Endothelial cell of umbilical vein (primary cell): Measurements from ENCODE around the gene IQGAP3. TPM values are rescaled to one million over a fixed set of nuclear protein-coding genes. Genes with fewer than 3 reads are reported as not detected.

ENCODE experiments used
- BruUV-seq: library from RNA; stranded (reverse); fragments of 400-500 nt; replicated peaks from 2 replicates; lab custom pipeline; 2021; lab: Mats Ljungman, UMichigan
- CTCF ChIA-PET: fragments of 300-600, 350-600 bp; sonication (Branson Sonifier 250); formaldehyde crosslinking; loops from one replicate; lab custom pipeline; 2021; ENCODE audit warnings: antibody characterized with exemption, inconsistent platforms; lab: Charles Lee
- POLR2A ChIA-PET: fragments of 300-600, 350-600 bp; sonication (Branson Sonifier 250); formaldehyde crosslinking; loops from one replicate; lab custom pipeline; 2021; ENCODE audit warnings: antibody characterized with exemption, inconsistent platforms; lab: Charles Lee
- DNase-seq: peaks from one replicate; pipeline ENCODE4 v3.0.0-alpha.2; 2011; ENCODE audit warnings: low read depth, low spot score
- FAIRE-seq: peaks from 2 replicates; lab custom pipeline; 2011; peaks lifted over from hg19 to GRCh38; lab: Jason Lieb, UNC
- H2AFZ ChIP-seq: 2 replicates; pipeline ENCODE4 v1.6.0; 2012; ENCODE audit warnings: low read depth, low read length, control low read depth, inconsistent platforms
- H3K27ac ChIP-seq: 2 replicates; pipeline ENCODE4 v1.5.1; 2011; ENCODE audit warnings: low read depth, mild to moderate bottlenecking, control low read depth, low read length, moderate library complexity; ENCODE audit not compliant: insufficient read depth
- H3K27me3 ChIP-seq, 2 experiments: 2 replicates each; pipeline versions ENCODE4 v1.6.0 to v1.6.1; 2011; ENCODE audit warnings: low read length in 2 of 2, mixed read lengths in 1 of 2; ENCODE audit not compliant: control insufficient read depth in 2 of 2, insufficient read depth in 2 of 2
- H3K36me3 ChIP-seq, 2 experiments: 2 replicates in 1 of 2; 3 replicates in 1 of 2; pipeline ENCODE4 v1.5.1; 2011; ENCODE audit warnings: low read length in 2 of 2, mild to moderate bottlenecking in 1 of 2, moderate library complexity in 1 of 2; ENCODE audit not compliant: control insufficient read depth in 2 of 2, insufficient read depth in 2 of 2; ENCODE audit errors: extremely low read depth in 1 of 2
- H3K4me1 ChIP-seq: 3 replicates; pipeline ENCODE4 v1.5.1; 2011; ENCODE audit warnings: mild to moderate bottlenecking, low read length; ENCODE audit not compliant: control insufficient read depth, insufficient read depth; ENCODE audit errors: extremely low read depth
- H3K4me2 ChIP-seq: 2 replicates; pipeline ENCODE4 v1.6.1; 2011; ENCODE audit warnings: low read length, control low read depth, mixed read lengths; ENCODE audit not compliant: insufficient read depth
- H3K4me3 ChIP-seq, 3 experiments: fragments of 200-600 bp in 1 of 3; sonication (generic), shearing (Covaris generic) in 1 of 3; replicated peaks in 1 of 3; 2 replicates each; pipeline ENCODE4 v1.5.1; 2011 to 2016; ENCODE audit warnings: control low read depth in 3 of 3, low read length in 3 of 3, mild to moderate bottlenecking in 2 of 3, inconsistent platforms in 1 of 3, low read depth in 1 of 3, moderate library complexity in 1 of 3; ENCODE audit not compliant: insufficient read depth in 1 of 3
- H3K79me2 ChIP-seq: 2 replicates; pipeline ENCODE4 v1.6.0; 2012; ENCODE audit warnings: low read length, inconsistent platforms; ENCODE audit not compliant: control insufficient read depth, insufficient read depth
- H3K9ac ChIP-seq: replicated peaks from 2 replicates; pipeline ENCODE3; 2011; ENCODE audit warnings: low read length, control low read depth; ENCODE audit not compliant: insufficient read depth; ENCODE audit errors: extremely low read depth
- H3K9me1 ChIP-seq: replicated peaks from 3 replicates; pipeline ENCODE4 v1.6.0; 2011; ENCODE audit warnings: mild to moderate bottlenecking, low read length; ENCODE audit not compliant: control insufficient read depth, insufficient read depth; ENCODE audit errors: extremely low read depth
- H3K9me3 ChIP-seq: replicated peaks from 2 replicates; pipeline ENCODE4 v1.5.1; 2012; ENCODE audit warnings: low read length, inconsistent platforms; ENCODE audit not compliant: control insufficient read depth, insufficient read depth
- H4K20me1 ChIP-seq: replicated peaks from 2 replicates; pipeline ENCODE3; 2011; ENCODE audit warnings: mild to moderate bottlenecking, low read length; ENCODE audit not compliant: control insufficient read depth, insufficient read depth; ENCODE audit errors: extremely low read depth
- EZH2 ChIP-seq: IDR thresholded peaks from 2 replicates; pipeline ENCODE4 v1.6.1; 2012; ENCODE audit warnings: borderline replicate concordance, low read depth, mild to moderate bottlenecking, moderate library complexity, low read length, inconsistent platforms; ENCODE audit not compliant: severe bottlenecking
- GATA2 ChIP-seq: IDR thresholded peaks from 2 replicates; pipeline ENCODE4 v1.7.0; 2011; ENCODE audit warnings: low read depth, mild to moderate bottlenecking, moderate library complexity, mixed read lengths, low read length; ENCODE audit not compliant: insufficient read length, insufficient read depth
- JUN ChIP-seq: IDR thresholded peaks from 2 replicates; pipeline ENCODE4 v1.6.1; 2011; ENCODE audit warnings: borderline replicate concordance, low read depth; ENCODE audit not compliant: insufficient read length, insufficient read depth
- MAX ChIP-seq: IDR thresholded peaks from 2 replicates; pipeline ENCODE4 v1.6.1; 2011; ENCODE audit not compliant: insufficient read depth, insufficient read length
- MYC ChIP-seq: IDR thresholded peaks from one replicate; pipeline ENCODE4 v1.6.1; 2011; ENCODE audit warnings: mild to moderate bottlenecking, low read depth, low read length
- POLR2A ChIP-seq: IDR thresholded peaks from 2 replicates; pipeline ENCODE4 v1.6.1; 2012; ENCODE audit warnings: low read depth, mild to moderate bottlenecking, control low read depth, low read length
- POLR2AphosphoS5 ChIP-seq: IDR thresholded peaks from 2 replicates; pipeline ENCODE4 v1.6.1; 2012; ENCODE audit warnings: low read depth, mild to moderate bottlenecking, control low read depth, low read length, moderate library complexity; ENCODE audit not compliant: insufficient read depth
- dilution Hi-C: fragments of 300-500 bp; cut with MboI; formaldehyde crosslinking; loops from one replicate; pipeline ENCODE4 v1.15.0; 2019; ENCODE audit warnings: low sequenced_read_pairs; ENCODE audit not compliant: extremely low pct_ligation_motif_present
- intact Hi-C: fragments of 100-400 bp; cut with micrococcal nuclease; formaldehyde crosslinking; loops from one replicate; pipeline ENCODE4 v1.10.0; 2022
- polyA plus RNA-seq, 4 experiments: library from polyadenylated mRNA; depleted of rRNA in 3 of 4; stranded (reverse) in 3 of 4; unstranded in 1 of 4; fragments of >200 nt; gene quantifications; 2 replicates each; pipeline versions ENCODE4 v1.2.1 to v1.2.3, GENCODE V29; 2011 to 2012; ENCODE audit warnings: missing spikeins in 1 of 4
- total RNA-seq: library from RNA; stranded (reverse); gene quantifications from 2 replicates; pipeline ENCODE4 v1.2.3, GENCODE V29; 2021

Gene IQGAP3
- total and polyA plus RNA-seq, 2 donors (not counting 3 experiments of a cell fraction or from before 2014, with no cell fraction given), result 28.3 to 60.7 TPM

- no peak overlapping the region for H3K4me3 ChIP-seq
- no peak overlapping the region for H3K4me2 ChIP-seq
- intact Hi-C loops, result no loop called here
- H2AFZ ChIP-seq, result no peak overlapping the region
- no peaks in the 10 kb centered on the region for H3K9me3 ChIP-seq
- ChIA-PET POLR2A (no interaction called here), CTCF (interaction anchor here (0.7 to 1.6 kb wide), 4 partner anchors 12 to 52 kb away, joined by 3 to 6 read pairs (median 3); no protein-coding TSS in a partner anchor)
- dilution Hi-C loops, result no loop called here
- DNase-seq (no peak), FAIRE-seq (no peak)
- no TSS peak for BruUV-seq
- no peak overlapping the region for H3K9ac ChIP-seq
- H3K27me3 ChIP-seq, result no peaks in the 10 kb centered on the region
- no peak overlapping the region for H3K27ac ChIP-seq
- peaks cover 11 to 17% of the 10 kb centered on the region in 2 experiments for H3K36me3 ChIP-seq
- H4K20me1 ChIP-seq, result no peaks in the 10 kb centered on the region
- TF ChIP-seq POLR2AphosphoS5 (no peak), MAX (no peak), JUN (no peak), POLR2A (no peak), GATA2 (no peak), MYC (no peak), EZH2 (no peak)
- no peaks in the 10 kb centered on the region for H3K4me1 ChIP-seq
- H3K79me2 ChIP-seq, result no peaks in the 10 kb centered on the region
- no peaks in the 10 kb centered on the region for H3K9me1 ChIP-seq
These were observed 16.0 kb downstream of the IQGAP3 start for GRCh38 chr1:156556354-156556753.

GRCh38 chr1:156555715-156556114 lies 16.6 kb downstream of the IQGAP3 start:
- H3K36me3 ChIP-seq, result peaks cover 9 to 21% of the 10 kb centered on the region in 2 experiments
- no peaks in the 10 kb centered on the region for H3K27me3 ChIP-seq
- no peak for DNase-seq
- H3K79me2 ChIP-seq, result no peaks in the 10 kb centered on the region
- no peak overlapping the region for H2AFZ ChIP-seq
- intact Hi-C loops (no loop called here), dilution Hi-C loops (no loop called here)
- H4K20me1 ChIP-seq, result no peaks in the 10 kb centered on the region
- H3K4me1 ChIP-seq, result no peaks in the 10 kb centered on the region
- no peak for FAIRE-seq
- H3K9me3 ChIP-seq, result no peaks in the 10 kb centered on the region
- no peak overlapping the region for H3K4me2 ChIP-seq
- no peak overlapping the region for H3K9ac ChIP-seq
- CTCF ChIA-PET, result interaction anchor here (1.0 to 2.2 kb wide), 5 partner anchors 13 to 75 kb away, joined by 3 to 7 read pairs (median 3); no protein-coding TSS in a partner anchor
- no peak overlapping the region for H3K27ac ChIP-seq
- BruUV-seq, result no TSS peak
- POLR2A ChIA-PET, result no interaction called here
- no peak overlapping the region for H3K4me3 ChIP-seq
- H3K9me1 ChIP-seq, result no peaks in the 10 kb centered on the region
- TF ChIP-seq EZH2 (no peak), MAX (no peak), GATA2 (no peak), JUN (no peak), MYC (no peak), POLR2A (no peak)
